ENCODE results near the gene LCP1. TPM values are rescaled to one million over a fixed set of nuclear protein-coding genes. Genes with fewer than 3 reads are reported as not detected.

LCP1 gene
- total RNA-seq, 4 donors from 2014 or later: 11.9 to 54.7 (median 16.6) TPM

GRCh38 chr13:46086421-46086922 lies 95.5 kb downstream of the LCP1 start:
- no peak overlapping the region for H3K4me3 ChIP-seq
- H3K27ac ChIP-seq (replicated peaks in 1 of 4): no peak overlapping the region
- peaks cover 0 to 12% (median 0%) of the 10 kb centered on the region in 4 donors for H3K27me3 ChIP-seq
- intact Hi-C loops (cut with DNase I): no loop called here
- H3K36me3 ChIP-seq: no peaks in the 10 kb centered on the region
- WGBS: 88% methylated on average over 7 of the region's 12 CpGs
- DNase-seq (ENCODE audit: extremely low spot score): no peak
- no peak for TF ChIP-seq EP300 (IDR thresholded peaks at IDR 0.05)
- no peak for TF ChIP-seq POLR2AphosphoS5 (IDR thresholded peaks at IDR 0.05)
- TF ChIP-seq CTCF (IDR thresholded peaks at IDR 0.05): no peak
- TF ChIP-seq POLR2A (IDR thresholded peaks at IDR 0.05; ENCODE audit: low read depth): no peak
- H3K9me3 ChIP-seq: no peaks in the 10 kb centered on the region
- H3K4me1 ChIP-seq: no peaks in the 10 kb centered on the region

- no peak overlapping the region for H3K4me3 ChIP-seq
- 99% methylated on average over 10 of the region's 13 CpGs for WGBS
- H3K9me3 ChIP-seq: no peaks in the 10 kb centered on the region
- no peaks in the 10 kb centered on the region for H3K4me1 ChIP-seq
- peaks cover 0 to 12% (median 0%) of the 10 kb centered on the region in 4 donors for H3K27me3 ChIP-seq
- intact Hi-C loops (cut with DNase I): no loop called here
- DNase-seq (ENCODE audit: extremely low spot score): no peak
- no peaks in the 10 kb centered on the region for H3K36me3 ChIP-seq
- no peak overlapping the region for H3K27ac ChIP-seq (replicated peaks in 1 of 4)
- TF ChIP-seq CTCF (IDR thresholded peaks at IDR 0.05): no peak
- TF ChIP-seq POLR2A (IDR thresholded peaks at IDR 0.05; ENCODE audit: low read depth): no peak
These were observed 96.2 kb downstream of the LCP1 start for GRCh38 chr13:46085737-46086136.

GRCh38 chr13:46082324-46082723 lies 99.7 kb downstream of the LCP1 start:
- no peak overlapping the region for H3K27ac ChIP-seq (replicated peaks in 1 of 4)
- intact Hi-C loops (cut with DNase I): no loop called here
- no peaks in the 10 kb centered on the region for H3K4me1 ChIP-seq
- H3K27me3 ChIP-seq: peaks cover 0 to 11% (median 0%) of the 10 kb centered on the region in 4 donors
- no peak for DNase-seq (ENCODE audit: extremely low spot score)
- TF ChIP-seq CTCF (IDR thresholded peaks at IDR 0.05) (no peak), EP300 (IDR thresholded peaks at IDR 0.05) (no peak), POLR2AphosphoS5 (IDR thresholded peaks at IDR 0.05) (no peak), POLR2A (IDR thresholded peaks at IDR 0.05; ENCODE audit: low read depth) (no peak)
- H3K4me3 ChIP-seq: no peak overlapping the region
- no peaks in the 10 kb centered on the region for H3K9me3 ChIP-seq
- no peaks in the 10 kb centered on the region for H3K36me3 ChIP-seq
- WGBS: 94% methylated on average over 5 of the region's 5 CpGs

- Histone ChIP-seq H3K4me1 (no peaks in the 10 kb centered on the region), H3K4me3 (no peak overlapping the region), H3K27ac (replicated peaks in 1 of 4) (no peak overlapping the region), H3K27me3 (no peaks in the 10 kb centered on the region), H3K9me3 (no peaks in the 10 kb centered on the region), H3K36me3 (no peaks in the 10 kb centered on the region)
- intact Hi-C loops (cut with DNase I): no loop called here
- WGBS: 79% methylated on average over 2 of the region's 2 CpGs
- no peak for DNase-seq (ENCODE audit: extremely low spot score)
- no peak for TF ChIP-seq EP300 (IDR thresholded peaks at IDR 0.05)
- no peak for TF ChIP-seq POLR2AphosphoS5 (IDR thresholded peaks at IDR 0.05)
- TF ChIP-seq POLR2A (IDR thresholded peaks at IDR 0.05; ENCODE audit: low read depth): no peak
- no peak for TF ChIP-seq CTCF (IDR thresholded peaks at IDR 0.05)
These were observed 102.2 kb downstream of the LCP1 start for GRCh38 chr13:46079770-46080169.

- TF ChIP-seq POLR2AphosphoS5 (IDR thresholded peaks at IDR 0.05) (no peak), POLR2A (IDR thresholded peaks at IDR 0.05; ENCODE audit: low read depth) (no peak), CTCF (IDR thresholded peaks at IDR 0.05) (no peak), EP300 (IDR thresholded peaks at IDR 0.05) (no peak)
- intact Hi-C loops (cut with DNase I): no loop called here
These were observed 104.7 kb downstream of the LCP1 start for GRCh38 chr13:46077265-46077664.

More at GRCh38 chr13:46077265-46077664, 104.7 kb downstream of the LCP1 start:
- DNase-seq (ENCODE audit: extremely low spot score): no peak
- Histone ChIP-seq H3K27ac (replicated peaks in 1 of 4) (no peak overlapping the region), H3K9me3 (no peaks in the 10 kb centered on the region), H3K4me3 (no peak overlapping the region), H3K36me3 (no peaks in the 10 kb centered on the region), H3K27me3 (no peaks in the 10 kb centered on the region), H3K4me1 (no peaks in the 10 kb centered on the region)
- 59% methylated on average over 1 of the region's 1 CpG for WGBS

Data from esophagus muscularis mucosa (tissue), 4 donors.